HG03135 (cell line): ENCODE results near the gene GALNT7.

Experiments
- ATAC-seq: cut with Tn5 transposase; IDR thresholded peaks from one replicate; pipeline ENCODE4 v1.9.1; 2021; ENCODE audit warnings: mild to moderate bottlenecking, moderate library complexity; ENCODE audit not compliant: unreplicated experiment

The GALNT7 gene

DNA sequence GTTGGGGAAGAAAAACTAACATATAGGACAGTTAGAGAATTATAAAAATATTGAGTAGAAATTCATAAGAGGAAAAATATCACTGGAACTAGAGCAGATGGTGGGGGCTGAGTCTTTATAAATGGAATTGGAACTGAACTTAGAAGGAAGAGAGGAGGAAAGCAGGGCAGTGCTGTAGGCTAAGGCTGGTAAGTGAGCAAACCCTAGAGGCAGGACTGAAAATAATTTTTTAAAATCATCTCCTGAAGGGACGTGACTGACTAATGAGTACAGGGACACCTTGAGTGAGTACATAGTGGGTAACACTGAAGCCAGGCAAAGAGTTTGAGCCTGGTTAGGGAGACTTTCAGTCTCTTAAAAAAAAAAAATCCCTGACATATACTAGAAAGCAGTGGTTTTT lies 63.3 kb downstream of the GALNT7 start:
- ATAC-seq: peak; percentile 68

DNA sequence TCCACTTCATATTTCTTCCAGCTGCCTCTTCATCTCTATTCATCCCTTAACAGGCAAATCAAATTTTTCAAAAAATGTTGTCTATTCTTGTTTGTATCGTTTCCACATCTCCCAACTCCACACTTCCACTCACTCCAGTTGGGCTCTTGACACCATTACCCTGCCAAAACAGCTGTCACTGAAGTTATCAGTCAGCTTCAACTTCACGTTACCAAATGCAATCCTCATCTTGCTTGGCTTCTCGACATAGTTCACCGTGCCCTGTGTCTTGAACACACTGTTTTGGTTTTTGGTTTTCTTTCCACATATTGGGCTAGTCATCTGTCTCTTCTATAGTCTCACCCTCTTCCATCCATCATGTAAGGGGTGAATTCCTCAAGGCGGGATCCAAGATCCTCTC lies 65.2 kb downstream of the GALNT7 start:
- no peak for ATAC-seq

DNA sequence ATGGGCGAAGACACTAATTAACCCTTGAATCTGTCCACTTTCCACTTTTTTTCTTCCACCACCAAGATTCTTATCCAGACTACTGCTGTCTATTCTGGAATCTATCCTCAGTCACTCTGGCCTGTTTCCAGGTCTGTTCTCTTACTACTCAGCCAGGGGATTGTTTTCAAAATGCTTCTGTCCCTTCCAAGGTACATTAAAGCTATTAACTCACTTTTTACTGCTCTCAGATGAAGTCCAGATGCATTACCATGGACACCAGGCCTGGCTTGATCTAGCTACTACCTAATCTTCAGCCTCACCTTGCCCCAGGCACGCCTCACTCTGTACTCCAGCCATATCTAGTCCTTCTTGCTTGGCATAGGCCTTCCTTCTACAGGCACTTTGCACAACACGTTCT lies 66.4 kb downstream of the GALNT7 start:
- ATAC-seq: no peak

DNA sequence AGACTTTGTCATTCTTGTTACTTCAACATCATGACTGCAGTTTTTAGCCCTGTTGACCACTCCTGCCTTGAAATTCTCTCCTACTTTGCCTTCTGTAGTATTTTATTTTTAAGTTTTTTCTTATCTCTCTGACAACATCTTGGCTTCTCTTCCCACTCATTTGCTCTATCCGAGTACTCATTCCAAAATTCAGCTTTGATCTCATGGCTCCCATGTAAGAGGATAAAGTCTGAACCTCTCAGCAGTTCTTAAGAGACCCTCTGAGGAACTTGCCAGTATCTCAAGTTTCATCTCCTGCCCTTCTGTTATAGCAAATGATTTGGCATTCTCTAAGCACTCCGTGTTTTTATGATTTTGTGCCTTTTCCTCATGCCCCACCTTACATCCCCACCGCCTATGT lies 67.7 kb downstream of the GALNT7 start:
- no peak for ATAC-seq

DNA sequence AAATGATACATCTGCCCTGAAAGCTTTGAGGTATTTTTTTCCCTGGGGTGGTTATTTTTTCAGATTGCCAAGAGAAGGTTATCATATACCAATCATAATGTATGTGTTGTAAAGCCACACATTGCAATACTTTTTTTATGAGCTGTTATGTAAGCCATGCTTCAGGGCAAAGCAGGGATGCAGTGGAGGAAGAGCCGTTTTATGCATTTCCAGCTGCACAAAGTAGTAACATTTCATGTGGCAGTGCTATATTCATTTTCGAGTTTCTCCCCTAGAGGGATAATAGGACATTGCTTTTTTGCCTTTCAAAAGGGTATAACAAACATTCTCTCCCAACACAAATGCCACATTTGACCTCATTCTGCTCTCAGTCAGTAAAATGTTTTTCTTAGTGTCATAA lies 68.5 kb downstream of the GALNT7 start:
- no peak for ATAC-seq

DNA sequence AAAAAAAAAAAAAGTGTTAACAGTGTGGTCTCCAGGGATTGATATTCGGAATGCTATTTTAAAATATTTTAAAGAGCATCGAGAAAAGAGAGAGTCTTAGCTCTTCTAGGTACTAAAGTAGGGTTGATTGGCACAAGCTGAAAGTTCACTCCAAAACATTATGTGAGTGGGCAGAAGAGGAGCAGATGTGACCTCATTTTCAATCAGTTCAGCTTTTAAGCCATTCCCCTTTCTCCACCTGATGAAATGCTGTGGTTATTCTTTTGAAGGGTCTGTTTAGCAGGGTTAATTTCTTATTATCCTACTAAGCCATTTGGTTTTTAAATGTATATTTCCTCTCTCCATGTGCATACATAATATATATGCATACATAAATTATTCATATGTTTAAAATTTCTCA lies 69.2 kb downstream of the GALNT7 start:
- no peak for ATAC-seq

DNA sequence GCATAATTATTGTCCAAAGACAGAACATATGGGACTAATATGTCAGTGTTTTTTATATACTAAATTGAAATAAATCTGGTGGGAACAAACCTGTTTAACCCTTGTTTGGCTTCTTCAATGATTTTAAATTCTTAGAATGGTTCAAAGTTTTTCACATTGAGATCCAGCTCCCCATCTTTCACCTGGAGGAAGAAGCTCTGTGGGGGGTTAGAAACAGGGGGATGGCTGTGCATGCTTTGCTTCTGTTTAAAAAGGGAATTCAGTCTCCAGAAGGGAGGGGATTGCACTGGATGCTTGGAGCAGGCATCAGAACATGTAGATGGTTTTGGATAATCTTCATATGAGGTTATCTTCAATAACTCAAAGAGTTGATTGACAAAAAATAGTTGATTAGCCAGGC lies 72.1 kb downstream of the GALNT7 start:
- ATAC-seq: no peak

DNA sequence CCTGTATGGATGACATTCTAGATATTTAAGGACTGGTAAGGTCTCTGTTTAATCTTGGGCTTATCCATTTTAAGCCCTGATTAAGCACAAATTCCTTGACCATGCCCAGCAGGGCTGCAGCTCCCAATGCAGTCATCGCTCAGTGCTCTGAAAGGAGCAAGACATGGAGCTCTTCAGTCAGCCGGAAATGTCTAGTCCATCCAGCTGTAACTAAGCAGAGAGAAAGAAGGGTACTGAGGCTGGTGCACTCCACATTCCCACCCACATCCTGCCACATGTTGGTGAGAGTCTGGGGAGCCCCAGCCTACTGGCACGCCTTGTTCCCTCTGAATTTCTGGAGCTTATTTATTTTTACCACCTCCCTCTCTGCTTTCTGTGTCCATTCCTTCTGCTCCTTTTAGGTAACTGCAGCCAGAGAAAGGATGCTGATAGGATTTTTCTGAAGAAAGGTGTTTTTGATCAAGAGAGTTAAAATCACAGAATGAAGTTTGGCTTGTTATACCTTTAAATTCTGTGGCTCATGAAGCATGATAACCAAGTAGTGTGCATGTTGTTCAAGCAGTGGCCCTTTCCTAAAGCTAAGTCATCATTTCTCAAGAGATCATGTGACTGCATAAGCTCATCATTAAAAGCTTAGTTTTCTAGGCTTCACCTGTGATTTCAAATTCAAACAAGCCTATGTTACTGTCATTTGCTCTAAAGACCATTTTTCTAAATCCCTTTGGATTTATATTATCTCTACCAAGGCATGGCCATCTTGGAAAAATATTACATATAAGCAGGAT lies 74.0 kb downstream of the GALNT7 start:
- no peak for ATAC-seq

DNA sequence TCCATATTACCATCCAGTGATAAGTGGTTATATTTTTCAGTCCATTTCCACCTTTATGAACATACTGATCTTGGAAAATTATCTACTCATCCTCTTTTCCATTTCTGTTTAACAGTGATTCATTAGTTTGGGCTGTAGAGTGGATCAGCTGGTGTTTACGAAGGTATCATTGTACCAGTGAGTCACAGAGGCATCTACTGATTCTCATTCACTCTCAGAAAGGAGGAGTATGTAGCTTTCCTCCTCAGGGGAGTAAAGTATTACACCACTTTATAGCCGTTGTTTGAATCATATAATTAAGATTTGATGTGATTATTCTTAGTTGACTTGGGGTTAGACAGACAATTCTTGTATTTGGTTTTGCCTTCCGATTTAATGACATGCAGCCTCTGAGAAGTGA lies 74.7 kb downstream of the GALNT7 start:
- ATAC-seq: no peak

DNA sequence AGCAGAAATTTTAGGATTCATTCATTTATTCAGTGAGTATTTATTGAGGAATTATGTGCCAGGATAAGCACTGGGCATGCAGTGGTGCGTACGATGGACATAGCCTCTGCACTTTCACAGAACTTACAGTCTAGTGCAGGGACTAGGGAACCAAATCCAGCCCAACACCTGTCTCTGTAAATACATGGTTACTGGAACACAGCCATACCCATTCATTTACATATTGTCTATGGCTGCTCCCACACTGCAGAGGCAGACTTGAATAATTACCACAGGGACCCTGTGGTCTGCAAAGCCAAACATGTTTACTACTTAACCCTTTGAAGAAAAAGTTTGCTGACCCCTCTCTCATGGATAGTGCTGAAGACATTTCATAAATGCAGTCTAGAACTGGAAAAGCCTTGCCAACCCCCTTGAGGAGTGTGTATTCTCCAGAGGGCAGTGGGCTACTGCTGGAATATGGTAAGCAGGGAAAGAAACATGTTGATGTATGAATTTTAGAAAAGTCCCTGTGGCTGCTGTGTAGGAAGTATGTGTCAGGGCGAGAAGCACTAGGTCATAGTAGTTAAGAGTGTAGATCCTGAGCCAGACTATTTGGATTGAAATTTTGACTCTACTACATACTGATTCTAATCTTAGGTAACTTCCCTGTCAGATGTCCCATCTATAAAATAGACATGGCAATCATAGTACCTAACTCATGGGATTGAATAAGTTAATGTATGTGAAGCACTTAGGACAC lies 75.5 kb downstream of the GALNT7 start:
- peak; percentile 78 for ATAC-seq

DNA sequence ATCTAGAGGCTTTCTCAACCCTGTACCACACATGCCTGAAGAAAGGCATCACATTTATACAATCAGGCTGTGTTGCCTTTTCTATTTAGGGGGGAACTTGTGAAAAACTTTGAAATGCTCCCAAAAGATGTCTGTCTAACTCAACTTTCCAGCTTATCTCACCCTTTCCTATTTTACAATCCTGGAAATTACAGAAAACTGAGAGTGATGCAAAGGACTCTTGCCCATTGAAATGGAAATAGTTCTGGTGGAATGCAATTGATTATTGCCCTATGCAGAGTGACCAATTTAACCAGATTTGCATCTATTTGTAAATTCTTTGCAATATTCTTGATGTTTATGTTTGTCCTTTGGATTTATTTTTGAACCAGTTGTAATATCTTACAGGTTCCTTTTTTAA lies 77.3 kb downstream of the GALNT7 start:
- ATAC-seq: no peak

DNA sequence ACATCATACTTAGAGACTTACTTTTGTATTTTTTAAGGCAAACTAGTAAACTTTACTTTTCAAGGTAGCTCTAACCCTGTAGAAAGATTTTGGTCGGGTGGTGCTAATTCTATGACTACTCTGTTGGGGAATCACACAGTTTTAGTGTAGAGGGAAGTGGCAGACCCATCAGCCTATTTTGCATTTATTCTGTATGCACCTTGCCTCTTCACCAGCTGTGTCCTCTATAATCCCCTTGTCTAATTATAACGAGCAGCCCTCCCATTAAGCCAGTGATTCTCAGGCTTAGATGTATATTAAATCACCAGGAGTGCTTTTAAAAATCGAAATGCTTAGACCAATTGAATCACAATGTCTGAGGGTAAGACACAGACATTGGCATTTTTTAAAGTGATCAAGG lies 78.1 kb downstream of the GALNT7 start:
- ATAC-seq: no peak

DNA sequence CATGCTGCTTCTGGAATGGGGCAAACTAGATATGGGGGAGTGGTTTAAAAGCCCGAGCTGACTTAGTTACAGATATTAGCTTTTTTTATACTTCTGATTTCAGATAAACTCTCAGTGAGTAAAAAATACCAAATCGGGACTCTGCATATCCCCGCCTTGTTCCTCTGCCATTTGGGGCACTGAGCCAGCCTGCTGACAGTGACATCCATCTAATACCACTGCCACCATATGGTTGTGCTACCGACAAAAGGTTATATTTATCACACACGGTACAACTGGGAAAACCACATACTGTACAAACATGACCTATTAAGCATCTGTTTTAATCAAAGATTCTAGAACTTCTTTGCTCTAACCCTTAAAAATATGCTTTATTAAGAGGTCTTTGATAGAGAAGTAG lies 78.7 kb downstream of the GALNT7 start:
- no peak for ATAC-seq

DNA sequence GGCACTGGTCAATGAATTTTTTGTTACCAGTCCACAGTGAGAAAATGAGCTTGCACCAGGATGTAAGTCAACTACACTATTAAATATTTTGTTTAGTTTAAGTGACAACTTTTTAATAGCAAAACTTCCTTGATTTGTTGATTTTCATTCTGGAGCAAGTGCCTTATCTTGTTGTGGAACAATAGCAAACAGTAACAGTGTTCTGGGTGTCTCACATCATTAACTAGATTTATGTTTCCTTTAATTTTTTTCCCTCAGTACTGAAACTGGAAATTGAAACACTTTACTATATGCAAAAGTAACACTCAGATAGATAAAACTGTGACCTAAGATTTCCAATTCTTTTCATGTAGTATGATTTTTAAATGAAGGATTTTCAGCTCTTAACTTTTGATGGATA lies 80.1 kb downstream of the GALNT7 start:
- no peak for ATAC-seq

DNA sequence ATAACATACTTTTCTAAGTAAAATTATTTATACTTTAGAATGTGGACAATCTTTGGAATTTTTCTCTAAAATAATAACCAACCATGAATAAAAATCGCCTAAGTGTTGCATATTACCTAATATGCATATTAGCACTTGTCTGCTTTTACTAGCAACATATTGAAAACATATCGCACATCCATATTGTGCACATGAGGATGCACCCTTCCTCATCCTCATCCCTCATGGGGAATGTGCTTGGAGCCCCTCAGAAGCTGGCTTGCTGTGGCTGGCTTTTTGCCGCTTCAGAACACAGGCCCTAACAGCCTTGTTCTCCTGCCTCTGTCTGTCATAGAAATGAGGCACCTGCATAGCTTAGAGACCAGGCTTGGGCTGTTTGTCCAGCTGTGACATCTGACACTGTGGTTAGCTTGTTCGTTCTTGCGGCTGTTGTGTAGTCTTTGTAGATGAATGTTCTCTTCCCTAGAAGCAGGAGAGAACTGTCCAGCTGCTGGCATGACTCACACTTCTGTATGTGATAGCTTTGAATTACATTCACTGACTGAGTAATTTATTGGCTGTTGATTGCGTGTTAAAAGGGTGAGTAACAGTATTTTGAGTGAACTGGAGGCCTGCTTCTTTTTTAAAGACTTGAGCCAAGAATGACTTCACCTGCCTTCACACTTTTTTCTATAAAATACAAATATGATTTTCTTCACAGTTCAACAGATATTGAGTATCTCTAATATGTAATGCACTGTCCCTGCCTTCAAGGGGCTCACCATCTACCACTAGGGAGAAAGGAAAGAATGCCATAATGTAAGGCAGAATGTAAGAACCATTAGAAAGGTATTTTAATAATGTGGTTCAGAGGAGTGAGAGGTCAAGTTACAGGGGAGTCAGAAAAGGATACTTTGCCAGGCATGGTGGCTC lies 83.7 kb downstream of the GALNT7 start:
- peak; percentile 96 for ATAC-seq

DNA sequence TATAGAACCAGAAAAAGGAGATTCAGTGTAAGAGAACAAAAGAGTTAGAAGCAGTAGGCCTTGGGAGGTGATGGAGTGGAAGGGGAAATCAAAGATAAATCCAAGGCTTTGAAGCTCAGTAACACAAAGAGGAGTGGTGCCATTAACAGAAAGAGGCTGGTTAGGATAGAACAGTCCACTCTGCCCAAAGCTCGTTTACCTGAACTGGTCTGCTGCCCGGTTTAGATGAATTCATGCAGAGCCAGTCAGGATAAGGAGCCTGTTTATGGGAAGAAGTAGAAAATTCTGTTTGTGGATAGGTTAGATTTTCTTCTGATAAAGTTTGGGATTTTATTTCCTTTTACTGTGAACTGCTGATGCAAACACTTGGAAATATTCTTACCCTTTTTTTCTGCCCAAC lies 85.0 kb downstream of the GALNT7 start:
- no peak for ATAC-seq

DNA sequence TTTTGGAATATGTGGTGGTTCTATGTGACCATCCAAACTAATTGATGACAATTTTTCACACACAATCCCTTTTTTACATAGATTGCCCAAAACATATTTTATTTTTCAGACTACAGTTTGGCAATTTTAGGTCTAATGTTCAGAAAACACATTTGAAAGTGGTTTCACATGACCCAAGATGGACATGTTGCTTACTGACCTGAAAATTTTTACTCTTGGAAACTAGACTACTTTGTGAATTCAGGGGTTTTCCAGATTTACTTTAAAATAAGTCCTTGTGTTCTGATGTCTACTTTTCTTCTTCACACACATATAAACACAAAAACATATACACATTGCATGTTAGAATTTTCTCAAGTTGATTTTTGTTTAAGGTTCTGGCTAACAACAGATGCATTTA lies 86.0 kb downstream of the GALNT7 start:
- ATAC-seq: no peak

DNA sequence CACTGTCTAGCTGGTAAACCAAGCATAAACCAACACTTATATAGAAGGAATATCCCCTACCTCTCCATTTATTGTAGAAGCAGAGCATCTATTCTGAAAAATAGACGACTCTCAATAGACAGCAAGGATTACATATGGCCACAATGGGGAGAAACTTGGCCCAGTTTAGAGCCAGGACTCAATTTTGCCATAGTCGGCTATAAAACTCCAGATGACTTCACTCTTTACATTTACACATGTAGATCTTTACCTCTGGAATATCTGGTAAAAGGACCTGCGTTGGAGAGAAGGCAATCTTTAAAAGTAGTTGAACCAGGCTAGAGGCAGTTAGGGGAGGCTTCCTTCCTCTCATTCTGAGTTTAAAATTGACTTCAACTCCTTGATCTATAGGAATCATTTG lies 88.2 kb downstream of the GALNT7 start:
- no peak for ATAC-seq

DNA sequence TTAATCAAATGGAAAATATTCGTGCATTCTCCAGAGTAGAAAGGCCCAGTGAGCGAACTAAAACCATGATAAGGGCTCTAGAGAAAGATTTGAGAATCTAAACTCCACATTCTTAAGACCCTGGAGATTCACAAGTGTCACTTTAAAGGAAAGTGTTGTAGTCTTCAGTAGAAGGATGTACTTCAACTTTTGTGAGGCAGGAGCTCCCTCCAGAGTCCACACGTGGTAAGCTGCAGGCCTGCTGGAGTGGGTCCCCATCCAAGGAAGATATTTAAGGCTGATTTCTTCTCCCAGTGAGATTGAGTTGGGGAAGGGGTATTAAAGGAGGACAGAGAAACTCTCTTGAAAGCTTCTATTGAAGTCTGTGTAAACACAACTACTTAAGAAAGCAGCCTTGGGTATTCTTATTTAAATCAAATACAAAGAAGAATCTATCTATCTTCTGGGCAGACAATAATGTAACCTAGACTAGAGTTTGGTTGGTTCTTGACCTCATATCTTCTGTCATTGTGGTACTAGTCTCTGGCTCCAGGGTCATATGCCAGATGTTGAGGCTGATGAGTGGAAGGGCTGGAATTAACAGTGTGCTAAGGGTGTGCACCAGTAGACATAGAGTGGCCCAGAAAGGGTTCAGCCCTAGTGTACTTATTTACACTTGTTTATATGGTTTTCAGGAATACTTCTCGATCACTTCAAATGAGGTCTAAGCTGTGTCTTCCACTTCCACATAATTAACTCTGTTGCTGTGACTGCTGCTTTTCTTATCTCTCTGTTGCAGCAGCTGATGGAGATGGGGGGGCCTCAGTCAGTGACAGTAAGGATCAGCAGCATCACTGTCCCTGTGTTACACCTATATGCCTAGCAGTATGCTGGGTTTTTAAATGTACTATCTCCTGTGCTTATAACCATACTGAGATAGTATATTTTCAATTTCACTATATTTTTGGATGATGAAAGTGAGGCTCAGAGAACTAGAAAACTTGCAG lies 89.4 kb downstream of the GALNT7 start:
- ATAC-seq: peak; percentile 77

DNA sequence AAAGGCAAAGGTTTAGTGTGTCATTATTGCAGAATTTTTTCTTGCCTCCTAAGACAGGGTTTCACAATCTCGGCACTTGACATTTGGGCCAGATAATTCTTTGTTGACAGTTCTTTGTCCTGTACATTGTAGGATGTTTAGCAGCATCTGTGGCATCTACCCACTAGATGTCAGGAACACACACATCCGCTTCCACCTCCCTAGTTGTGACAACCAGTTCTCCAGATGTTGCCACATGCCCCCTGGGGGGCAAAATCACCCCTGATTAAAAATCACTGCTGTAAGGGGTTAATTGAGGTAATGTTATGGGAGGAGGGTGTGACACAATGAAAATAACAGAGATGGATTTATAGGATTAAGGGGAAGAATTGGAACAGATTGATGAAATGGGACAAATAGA lies 90.3 kb downstream of the GALNT7 start:
- no peak for ATAC-seq
